OCI-LY3 (cell line): ENCODE results near the gene MATN1.

Source experiments
- H2AFZ ChIP-seq: fragments of 200-600, 300-600 bp; shearing (Covaris generic); 2 replicates; pipeline ENCODE4 v1.6.0; 2014; ENCODE audit warnings: antibody characterized with exemption, low read depth, low read length
- H3K27ac ChIP-seq: fragments of 200-600, 300-600 bp; sonication (generic); 2 replicates; pipeline ENCODE4 v1.5.1; 2014; ENCODE audit warnings: mild to moderate bottlenecking, low read length, moderate library complexity, mixed read lengths
- H3K27me3 ChIP-seq: fragments of 200-600, 300-600 bp; sonication (generic); 2 replicates; pipeline ENCODE4 v1.6.1; 2014; ENCODE audit warnings: low read depth, low read length, mixed read lengths
- H3K36me3 ChIP-seq: fragments of 200-600, 300-600 bp; sonication (generic); replicated peaks from 2 replicates; pipeline ENCODE3; 2014; ENCODE audit warnings: low read depth, low read length, mixed read lengths
- H3K4me1 ChIP-seq: fragments of 300-600, 200-600 bp; sonication (generic); 2 replicates; pipeline ENCODE4 v1.6.1; 2014; ENCODE audit warnings: low read length, mixed read lengths
- H3K4me2 ChIP-seq: fragments of 200-600, 300-600 bp; sonication (generic); 2 replicates; pipeline ENCODE4 v1.6.1; 2014; ENCODE audit warnings: low read length, mixed read lengths
- H3K4me3 ChIP-seq: fragments of 300-600, 200-600 bp; sonication (generic); 2 replicates; pipeline ENCODE4 v1.5.1; 2014; ENCODE audit warnings: antibody characterized with exemption, mild to moderate bottlenecking, low read length, moderate library complexity
- H3K79me2 ChIP-seq: fragments of 300-600, 200-600 bp; shearing (Covaris generic); 2 replicates; pipeline ENCODE4 v1.6.1; 2014; ENCODE audit warnings: mild to moderate bottlenecking, low read length, mixed read lengths
- H3K9ac ChIP-seq: fragments of 300-600, 200-600 bp; shearing (Covaris generic); 2 replicates; pipeline ENCODE4 v1.6.0; 2014; ENCODE audit warnings: mild to moderate bottlenecking, low read length, moderate library complexity
- H3K9me3 ChIP-seq: fragments of 200-600, 300-600 bp; shearing (Covaris generic); 2 replicates; pipeline ENCODE4 v1.6.1; 2014; ENCODE audit warnings: low read length, mixed read lengths; ENCODE audit not compliant: insufficient read depth
- H4K20me1 ChIP-seq: fragments of 200-600, 300-600 bp; sonication (generic); 2 replicates; pipeline ENCODE4 v1.6.1; 2016; ENCODE audit warnings: low read length, mixed read lengths; ENCODE audit not compliant: insufficient read depth
- CTCF ChIP-seq: fragments of 200-600, 300-600 bp; sonication (generic); IDR thresholded peaks from 2 replicates; pipeline ENCODE4 v1.5.1; 2014; ENCODE audit warnings: antibody characterized with exemption, low read length, low read depth
- EZH2phosphoT487 ChIP-seq: fragments of 200-600 bp; shearing (Covaris generic); IDR thresholded peaks from 2 replicates; pipeline ENCODE4 v1.6.1; 2018; ENCODE audit warnings: antibody characterized with exemption, mixed run types, low read depth

Gene MATN1

DNA sequence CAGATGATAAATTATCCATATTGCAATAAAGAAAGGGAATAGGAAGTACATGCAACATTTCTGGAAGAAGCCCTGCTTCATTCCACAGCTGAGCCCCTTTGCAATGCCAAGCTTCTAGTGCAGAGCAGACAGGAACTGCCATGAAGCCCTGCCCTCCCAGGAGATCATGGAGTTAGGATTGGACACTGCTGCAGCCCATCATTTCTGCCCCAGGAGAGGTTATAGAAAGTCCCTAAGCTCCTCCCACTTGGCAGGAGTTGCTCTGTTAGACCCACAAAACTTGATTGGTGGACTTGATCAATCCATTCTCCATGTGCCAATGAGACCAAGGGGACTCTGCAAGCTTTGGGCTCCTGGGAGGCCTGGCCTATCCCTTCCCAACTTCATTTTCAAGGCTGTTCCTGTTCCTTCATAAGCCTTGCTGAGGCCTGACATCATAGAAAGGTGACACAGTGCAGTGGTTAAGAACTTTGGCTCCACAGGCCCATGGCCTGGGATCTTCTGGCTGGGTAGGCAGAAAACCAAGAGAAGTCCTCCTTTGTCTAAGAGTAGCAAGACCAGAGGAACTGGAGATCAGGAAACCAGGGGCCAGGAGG is 35.5 kb upstream of the MATN1 start:
- Histone ChIP-seq H3K9ac (0 out of 2 replicates have a peak overlapping the region, but pooled peaks have one; percentile 21), H3K4me1 (peaks cover 81% of the 10 kb centered on the region), H3K79me2 (peaks cover 47% of the 10 kb centered on the region), H3K27ac (no peak overlapping the region), H3K9me3 (no peaks in the 10 kb centered on the region), H3K36me3 (peaks cover 15% of the 10 kb centered on the region), H3K4me2 (peak overlapping the region; percentile 100), H3K27me3 (no peaks in the 10 kb centered on the region), H4K20me1 (peaks cover 8% of the 10 kb centered on the region; the same call in 1 of the 2 replicates), H3K4me3 (0 out of 2 replicates have a peak overlapping the region, but pooled peaks have one; percentile 39), H2AFZ (no peak overlapping the region)
- TF ChIP-seq CTCF (no peak), EZH2phosphoT487 (no peak)

GRCh38 chr1:30758121-30758688 is 34.8 kb upstream of the MATN1 start:
- TF ChIP-seq EZH2phosphoT487 (no peak), CTCF (no peak)
- Histone ChIP-seq H3K9ac (peak overlapping the region; percentile 96), H3K4me2 (peak overlapping the region; percentile 100), H3K36me3 (peaks cover 17% of the 10 kb centered on the region), H2AFZ (no peak overlapping the region), H3K9me3 (no peaks in the 10 kb centered on the region), H3K4me3 (peak overlapping the region; percentile 87), H3K27me3 (no peaks in the 10 kb centered on the region), H4K20me1 (peaks cover 8% of the 10 kb centered on the region; the same call in 1 of the 2 replicates), H3K27ac (peak overlapping the region; percentile 99), H3K79me2 (peaks cover 54% of the 10 kb centered on the region), H3K4me1 (peaks cover 82% of the 10 kb centered on the region)

DNA sequence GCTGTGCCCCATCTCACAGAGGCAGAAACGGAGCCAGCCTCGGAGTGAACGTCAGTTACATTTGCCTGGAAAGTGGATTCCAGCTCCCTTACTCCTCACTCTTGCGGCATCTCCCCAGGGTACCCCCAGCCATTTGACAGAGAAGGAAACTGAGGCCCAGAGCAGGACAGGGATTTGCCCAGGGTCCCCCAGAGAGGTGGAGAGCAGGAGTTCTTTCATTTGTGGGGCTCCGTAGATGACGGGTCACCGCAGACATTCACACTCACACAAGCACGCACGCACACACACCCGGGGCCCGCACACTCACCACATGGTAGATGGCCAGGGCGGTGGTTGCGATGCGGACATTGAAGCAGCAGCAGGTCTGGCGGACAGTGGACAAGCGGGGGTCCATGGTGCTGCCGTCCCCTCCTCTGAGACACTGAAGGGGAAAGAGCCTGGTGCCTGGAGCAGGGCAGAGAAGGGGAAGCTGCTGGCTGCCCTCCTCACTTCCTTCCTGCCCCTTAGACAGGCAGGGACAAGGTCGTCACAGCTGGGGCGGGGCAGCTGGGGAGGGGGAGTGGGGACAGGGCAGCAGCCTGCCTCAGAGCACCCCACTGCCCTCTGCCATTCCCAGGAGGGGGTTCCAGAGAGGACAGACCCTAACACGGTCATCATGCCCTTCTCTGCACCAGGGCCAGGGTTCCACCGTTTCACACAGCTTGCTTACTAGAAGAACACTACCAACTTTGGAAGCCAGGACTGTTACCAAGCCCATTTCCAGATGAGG is 34.2 kb upstream of the MATN1 start, which contains the start of gene LAPTM5:
Gene LAPTM5 (minus strand): TSS at position 423 of the 769 bp plus-strand sequence. CDS start 29 bp downstream, at position 394.
- H3K4me3 ChIP-seq = peak within 1 kb of the TSS; percentile 87
- peak within 1 kb of the TSS; percentile 99 for H3K27ac ChIP-seq
- H3K36me3 ChIP-seq = peaks cover 19% of the 10 kb centered on the region
- no peaks in the 10 kb centered on the region for H3K9me3 ChIP-seq
- H3K4me1 ChIP-seq = peaks cover 82% of the 10 kb centered on the region
- peak within 1 kb of the TSS; percentile 100 for H3K4me2 ChIP-seq
- no peaks in the 10 kb centered on the region for H3K27me3 ChIP-seq
- H4K20me1 ChIP-seq = peaks cover 8% of the 10 kb centered on the region; the same call in 1 of the 2 replicates
- peak within 1 kb of the TSS; percentile 96 for H3K9ac ChIP-seq
- no peak within 1 kb of the TSS for H2AFZ ChIP-seq
- no peak for TF ChIP-seq EZH2phosphoT487
- TF ChIP-seq CTCF = no peak
- peaks cover 60% of the 10 kb centered on the region for H3K79me2 ChIP-seq
